Measurements from ENCODE around the gene CHN2. TPM values are rescaled to one million over a fixed set of nuclear protein-coding genes. Genes with fewer than 3 reads are reported as not detected.

Gene CHN2
- total RNA-seq, 2 experiments from 2014 or later = 1.7 to 1.8 TPM

DNA sequence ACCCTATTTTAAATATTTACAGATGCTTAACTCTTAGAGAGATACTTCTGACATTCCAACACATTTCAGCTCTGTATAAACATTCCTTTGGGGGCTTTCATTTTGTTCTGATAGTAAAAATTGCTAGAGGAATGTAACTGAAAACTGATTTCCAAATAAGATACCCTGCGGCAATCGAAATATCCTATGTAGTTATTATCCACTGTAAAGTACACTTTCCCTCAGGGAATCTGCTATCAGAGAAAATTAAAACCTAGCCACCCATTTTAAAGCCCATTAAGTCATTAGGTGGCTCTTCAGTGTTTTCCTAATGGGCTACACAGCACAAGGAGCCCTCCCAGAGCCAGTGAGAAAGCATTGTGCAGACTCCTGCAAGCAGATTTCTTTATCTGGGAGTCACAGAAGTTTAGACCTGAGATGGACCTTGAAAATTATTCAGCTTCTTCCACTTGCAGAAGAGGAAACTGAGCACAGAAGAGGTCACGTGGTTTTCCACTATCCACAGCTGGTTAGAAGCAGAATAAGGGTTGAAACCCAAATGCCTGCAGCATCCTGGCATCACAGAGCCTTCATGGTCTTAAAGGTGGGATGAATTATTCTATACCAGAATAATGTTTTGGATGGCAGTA lies 35.7 kb upstream of the CHN2 start:
- no peaks in the 10 kb centered on the region for H3K36me3 Mint-ChIP-seq (ENCODE audit: low read depth)
- intact Hi-C loops (cut with micrococcal nuclease) = no loop called here
- no peak overlapping the region for H3K4me3 Mint-ChIP-seq
- TF ChIP-seq CTCF (IDR thresholded peaks at IDR 0.05) = no peak
- DNase-seq (no peak), ATAC-seq (no peak)
- no peaks in the 10 kb centered on the region for H3K9me3 Mint-ChIP-seq
- ChIA-PET CTCF (interaction anchor here (0.9 kb wide), 1 partner anchor 31 kb away, joined by 5 read pairs; no protein-coding TSS in a partner anchor), POLR2A (no interaction called here)
- H3K4me1 Mint-ChIP-seq (ENCODE audit: low read depth) = peaks cover 10% of the 10 kb centered on the region
- H3K27me3 Mint-ChIP-seq = peaks cover 11% of the 10 kb centered on the region
- no peak overlapping the region for H3K27ac Mint-ChIP-seq

DNA sequence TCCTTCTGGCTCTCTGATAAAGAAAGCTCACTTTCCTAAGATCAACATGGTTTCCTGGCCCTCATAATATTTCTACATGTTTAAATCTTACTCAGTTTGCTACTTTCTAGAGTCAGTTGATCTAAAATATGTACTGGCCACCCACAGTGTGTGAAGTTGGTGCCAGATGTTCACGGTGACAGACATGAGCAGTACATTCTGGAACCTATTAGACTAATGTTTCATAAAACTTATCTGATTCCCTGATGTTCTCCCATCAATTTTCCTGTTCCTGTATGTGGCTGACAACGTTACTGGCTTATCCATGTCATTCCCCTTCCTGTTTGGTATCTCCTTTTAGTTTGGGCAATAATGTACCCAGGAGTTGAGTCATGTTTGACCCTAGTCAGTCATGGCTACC lies 34.5 kb upstream of the CHN2 start:
- intact Hi-C loops (cut with micrococcal nuclease) = no loop called here
- H3K4me1 Mint-ChIP-seq (ENCODE audit: low read depth) = peaks cover 10% of the 10 kb centered on the region
- H3K9me3 Mint-ChIP-seq = no peaks in the 10 kb centered on the region
- H3K36me3 Mint-ChIP-seq (ENCODE audit: low read depth) = no peaks in the 10 kb centered on the region
- no peak for DNase-seq
- peaks cover 11% of the 10 kb centered on the region for H3K27me3 Mint-ChIP-seq
- no peak for TF ChIP-seq CTCF (IDR thresholded peaks at IDR 0.05)
- ChIA-PET POLR2A (no interaction called here), CTCF (interaction anchor here (1.0 kb wide), 1 partner anchor 29 kb away, joined by 3 read pairs; no protein-coding TSS in a partner anchor)
- ATAC-seq = no peak
- no peak overlapping the region for H3K27ac Mint-ChIP-seq
- no peak overlapping the region for H3K4me3 Mint-ChIP-seq

GRCh38 chr7:29161231-29161630 lies 33.3 kb upstream of the CHN2 start:
- no peak for DNase-seq
- H3K4me1 Mint-ChIP-seq (ENCODE audit: low read depth) = peaks cover 10% of the 10 kb centered on the region
- H3K4me3 Mint-ChIP-seq = no peak overlapping the region
- ChIA-PET POLR2A (interaction anchor here (0.6 kb wide), 1 partner anchor 10 kb away, joined by 3 read pairs; no protein-coding TSS in a partner anchor), CTCF (no interaction called here)
- H3K27me3 Mint-ChIP-seq = peaks cover 14% of the 10 kb centered on the region
- no peak for ATAC-seq
- H3K9me3 Mint-ChIP-seq = peaks cover 5% of the 10 kb centered on the region
- no peaks in the 10 kb centered on the region for H3K36me3 Mint-ChIP-seq (ENCODE audit: low read depth)
- TF ChIP-seq CTCF (IDR thresholded peaks at IDR 0.05) = no peak
- no peak overlapping the region for H3K27ac Mint-ChIP-seq
- intact Hi-C loops (cut with micrococcal nuclease) = no loop called here

GRCh38 chr7:29162577-29162976 lies 32.0 kb upstream of the CHN2 start:
- Mint-ChIP-seq H3K9me3 (peaks cover 5% of the 10 kb centered on the region), H3K4me3 (no peak overlapping the region), H3K27me3 (peaks cover 14% of the 10 kb centered on the region), H3K36me3 (ENCODE audit: low read depth) (no peaks in the 10 kb centered on the region), H3K27ac (no peak overlapping the region), H3K4me1 (ENCODE audit: low read depth) (no peaks in the 10 kb centered on the region)
- ChIA-PET POLR2A (no interaction called here), CTCF (no interaction called here)
- intact Hi-C loops (cut with micrococcal nuclease) = no loop called here
- no peak for DNase-seq
- no peak for ATAC-seq
- no peak for TF ChIP-seq CTCF (IDR thresholded peaks at IDR 0.05)

DNA sequence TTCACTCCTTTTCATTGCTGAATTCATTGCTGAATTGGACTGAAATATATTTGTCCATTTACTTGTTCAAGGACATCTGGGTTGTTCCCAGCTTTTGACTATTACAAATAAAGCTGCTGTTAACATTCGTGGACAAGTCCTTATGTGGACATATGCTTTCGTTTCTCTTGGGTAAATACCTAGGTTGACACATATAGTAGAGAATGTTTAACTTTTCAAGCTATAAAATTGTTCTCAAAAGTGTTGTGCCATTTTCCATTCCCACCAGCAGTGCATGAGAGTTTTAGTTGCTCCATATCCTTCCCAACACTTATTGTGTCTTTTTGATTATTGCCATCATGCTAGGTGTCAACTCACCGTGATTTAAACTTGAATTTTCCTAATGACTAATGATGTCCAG lies 30.7 kb upstream of the CHN2 start:
- DNase-seq (no peak), ATAC-seq (no peak)
- no peak overlapping the region for H3K4me3 Mint-ChIP-seq
- peaks cover 5% of the 10 kb centered on the region for H3K9me3 Mint-ChIP-seq
- H3K27me3 Mint-ChIP-seq = peaks cover 16% of the 10 kb centered on the region
- H3K36me3 Mint-ChIP-seq (ENCODE audit: low read depth) = no peaks in the 10 kb centered on the region
- POLR2A ChIA-PET = no interaction called here
- H3K4me1 Mint-ChIP-seq (ENCODE audit: low read depth) = no peaks in the 10 kb centered on the region
- H3K27ac Mint-ChIP-seq = no peak overlapping the region
- TF ChIP-seq CTCF (IDR thresholded peaks at IDR 0.05) = no peak
- intact Hi-C loops (cut with micrococcal nuclease) = no loop called here
- CTCF ChIA-PET = interaction anchor here (1.1 to 1.4 kb wide), 3 partner anchors 9 to 245 kb away, joined by 3 to 6 read pairs (median 3); no protein-coding TSS in a partner anchor

All from activated CD8-positive, alpha-beta T cell treated with anti-CD3 and anti-CD28 coated beads for 36 hours (primary cell).